HepG2 (cell line): ENCODE measurements around the gene GAGE12G. TPM values are rescaled to one million over a fixed set of nuclear protein-coding genes. Genes with fewer than 3 reads are reported as not detected.

Experiments used
- NFYB ChIP-seq: sonication (generic); formaldehyde crosslinking; IDR thresholded peaks from 2 replicates; pipeline ENCODE4 v1.4.0; 2020; ENCODE audit warnings: missing genetic modification reagents
- ZNF232 ChIP-seq: sonication (generic); formaldehyde crosslinking; IDR thresholded peaks from 2 replicates; pipeline ENCODE4 v1.4.0; 2020; ENCODE audit warnings: missing genetic modification reagents, borderline replicate concordance
- polyA plus RNA-seq, 8 experiments: library from polyadenylated mRNA; depleted of rRNA in 3 of 8; stranded (reverse) in 7 of 8; unstranded in 1 of 8; fragments of >200 nt; fragmentation: Illumina TruSeq in 4 of 8; extraction: Trizol in 4 of 8; gene quantifications; 2 replicates each; pipeline versions ENCODE4 v1.2.1 to v1.2.3, GENCODE V29; 2011 to 2016; ENCODE audit warnings: low read depth in 4 of 8, missing spikeins in 1 of 8, mixed read lengths in 1 of 8; ENCODE audit not compliant: insufficient read depth in 1 of 8
- small RNA-seq, 3 experiments: library from RNA; depleted of rRNA; stranded (forward); fragments of <200 nt; gene quantifications; one replicate each; pipeline ENCODE3, GENCODE V24; 2012; ENCODE audit warnings: low read depth in 2 of 3, low replicate concordance in 1 of 3; ENCODE audit not compliant: insufficient read length in 3 of 3, insufficient read depth in 2 of 3
- total RNA-seq, 5 experiments: library from RNA; depleted of rRNA; stranded (reverse); fragments of >200 nt; fragmentation: Illumina TruSeq; extraction: Trizol; gene quantifications; 2 replicates each; pipeline ENCODE4 v1.2.3, GENCODE V29; 2016; ENCODE audit warnings: low read depth in 1 of 5
- TF ChIP-seq, protein P1 (sequence below): sonication (generic); formaldehyde crosslinking; IDR thresholded peaks from 2 replicates; pipeline ENCODE4 v1.8.1; 2023; ENCODE audit warnings: mild to moderate bottlenecking, moderate library complexity, missing genetic modification reagents

Gene GAGE12G
- total and polyA plus RNA-seq, 2 of the 13 experiments (the other 11 are each of a cell fraction or from before 2014, with no cell fraction given): not detected

DNA sequence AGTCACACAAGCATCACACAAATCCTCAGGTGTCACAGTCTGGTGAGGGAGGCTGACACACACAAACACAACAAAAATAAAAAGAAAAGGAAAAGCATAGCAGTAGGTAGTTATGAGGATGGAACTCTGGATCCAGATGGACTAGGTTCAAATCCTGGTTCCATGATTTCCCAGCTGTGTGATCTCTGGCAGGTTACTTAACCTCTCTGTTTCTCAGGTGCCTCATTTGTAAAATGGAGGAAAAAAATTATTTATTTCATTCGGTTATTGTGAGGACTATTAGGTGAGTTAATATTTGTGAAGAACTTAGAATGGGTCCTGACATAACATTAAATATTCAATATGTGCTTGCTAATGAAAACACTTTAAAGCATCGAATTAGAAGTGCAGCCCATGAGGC lies 48.4 kb downstream of the GAGE12G start (continued):
- TF ChIP-seq, protein P1, sequence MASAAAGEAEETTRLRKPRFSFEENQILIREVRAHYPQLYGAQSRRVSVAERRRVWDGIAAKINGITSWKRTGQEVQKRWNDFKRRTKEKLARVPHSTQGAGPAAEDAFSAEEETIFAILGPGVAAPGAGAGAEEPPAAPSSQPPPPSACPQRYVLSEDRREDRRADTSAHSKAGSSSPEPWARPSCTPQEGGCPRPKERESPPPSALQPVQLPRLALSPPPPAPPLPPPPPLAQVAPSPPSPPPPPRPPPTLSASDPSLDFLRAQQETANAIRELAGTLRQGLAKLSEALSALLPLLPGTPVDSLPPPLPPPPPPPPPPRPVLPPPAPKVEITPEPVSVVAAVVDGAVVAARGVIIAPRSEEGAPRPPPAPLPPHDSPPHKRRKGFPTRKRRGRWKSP (CRISPR knock-in tag): no peak
- TF ChIP-seq NFYB (CRISPR knock-in tag) (no peak), ZNF232 (CRISPR knock-in tag) (no peak)

Small RNA genes lying within 50 kb of the gene (small RNA-seq; reads per million reads assigned to genes)
- 0 reads per million in 3 experiments for gene GAGE12B

Other genes starting within 250 kb of the GAGE12G start
- gene GAGE12J, start 248.4 kb upstream of the GAGE12G start, total RNA-seq (2016; rRNA removed; fragmentation: Illumina TruSeq; extraction: Trizol): not detected in 2 replicates
- not detected in 2 replicates for gene GAGE12J, start 248.4 kb upstream of the GAGE12G start, polyA plus RNA-seq (2011; rRNA removed)
- not detected in 2 replicates for gene GAGE13, start 238.8 kb upstream of the GAGE12G start, total RNA-seq (2016; rRNA removed; fragmentation: Illumina TruSeq; extraction: Trizol)
- gene GAGE13, start 238.8 kb upstream of the GAGE12G start, polyA plus RNA-seq (2011; rRNA removed): not detected in 2 replicates
- not detected in 2 replicates for gene GAGE12C, start 38.2 kb upstream of the GAGE12G start, total RNA-seq (2016; rRNA removed; fragmentation: Illumina TruSeq; extraction: Trizol)
- not detected in 2 replicates for gene GAGE12C, start 38.2 kb upstream of the GAGE12G start, polyA plus RNA-seq (2011; rRNA removed)
- not detected in 2 replicates for gene GAGE12D, start 28.7 kb upstream of the GAGE12G start, total RNA-seq (2016; rRNA removed; fragmentation: Illumina TruSeq; extraction: Trizol)
- gene GAGE12D, start 28.7 kb upstream of the GAGE12G start, polyA plus RNA-seq (2011; rRNA removed): not detected in 2 replicates
- not detected in 2 replicates for gene GAGE12E, start 19.1 kb upstream of the GAGE12G start, total RNA-seq (2016; rRNA removed; fragmentation: Illumina TruSeq; extraction: Trizol)
- gene GAGE12E, start 19.1 kb upstream of the GAGE12G start, polyA plus RNA-seq (2011; rRNA removed): not detected in 2 replicates
- gene GAGE12F, start 9.6 kb upstream of the GAGE12G start, total RNA-seq (2016; rRNA removed; fragmentation: Illumina TruSeq; extraction: Trizol): not detected in 2 replicates
- gene GAGE12F, start 9.6 kb upstream of the GAGE12G start, polyA plus RNA-seq (2011; rRNA removed): not detected in 2 replicates
- gene GAGE12H, start 9.5 kb downstream of the GAGE12G start, total RNA-seq (2016; rRNA removed; fragmentation: Illumina TruSeq; extraction: Trizol): not detected in 2 replicates
- not detected in 2 replicates for gene GAGE12H, start 9.5 kb downstream of the GAGE12G start, polyA plus RNA-seq (2011; rRNA removed)
- not detected in 2 replicates for gene GAGE2A, start 19.1 kb downstream of the GAGE12G start, total RNA-seq (2016; rRNA removed; fragmentation: Illumina TruSeq; extraction: Trizol)
- not detected in 2 replicates for gene GAGE2A, start 19.1 kb downstream of the GAGE12G start, polyA plus RNA-seq (2011; rRNA removed)
- gene GAGE1, start 28.6 kb downstream of the GAGE12G start, total RNA-seq (2016; rRNA removed; fragmentation: Illumina TruSeq; extraction: Trizol): not detected in 2 replicates
- not detected in 2 replicates for gene GAGE1, start 28.6 kb downstream of the GAGE12G start, polyA plus RNA-seq (2011; rRNA removed)
- gene PAGE1, start 125.6 kb downstream of the GAGE12G start, total RNA-seq (2016; rRNA removed; fragmentation: Illumina TruSeq; extraction: Trizol): 0.69 and 0.93 TPM in 2 replicates
- 0.12 and 0.45 TPM in 2 replicates for gene PAGE1, start 125.6 kb downstream of the GAGE12G start, polyA plus RNA-seq (2011; rRNA removed)